Osteoblast (primary cell): ENCODE data around the gene CAPZB. TPM values are rescaled to one million over a fixed set of nuclear protein-coding genes. Genes with fewer than 3 reads are reported as not detected.

ENCODE experiments used
- DNase-seq: peaks from one replicate; pipeline ENCODE4 v3.0.0; 2011; ENCODE audit warnings: low spot score, mixed read lengths; ENCODE audit not compliant: insufficient read length; ENCODE audit errors: missing footprints
- H2AFZ ChIP-seq: 2 replicates; pipeline ENCODE4 v1.6.0; 2011; ENCODE audit warnings: mild to moderate bottlenecking, low read length
- H3K27ac ChIP-seq: 2 replicates; pipeline ENCODE4 v1.5.1; 2011; ENCODE audit warnings: mild to moderate bottlenecking, low read depth, low read length, moderate library complexity
- H3K27me3 ChIP-seq: 2 replicates; pipeline ENCODE4 v1.6.0; 2012; ENCODE audit warnings: mild to moderate bottlenecking, control low read depth, inconsistent platforms, low read length, moderate library complexity; ENCODE audit not compliant: insufficient read depth
- H3K36me3 ChIP-seq: 2 replicates; pipeline ENCODE4 v1.5.1; 2011; ENCODE audit warnings: mild to moderate bottlenecking, low read length, control low read depth, moderate library complexity; ENCODE audit not compliant: insufficient read depth
- H3K4me1 ChIP-seq: 2 replicates; pipeline ENCODE4 v1.5.1; 2011; ENCODE audit warnings: mild to moderate bottlenecking, low read length, control low read depth, moderate library complexity; ENCODE audit not compliant: insufficient read depth
- H3K4me2 ChIP-seq: 2 replicates; pipeline ENCODE4 v1.6.0; 2011; ENCODE audit warnings: mild to moderate bottlenecking, low read length; ENCODE audit not compliant: insufficient read depth
- H3K4me3 ChIP-seq: fragments of 200-600 bp; sonication (generic); 3 replicates; pipeline ENCODE4 v1.5.1; 2012; ENCODE audit warnings: mild to moderate bottlenecking, low read length, inconsistent platforms; ENCODE audit not compliant: insufficient read depth
- H3K79me2 ChIP-seq: 2 replicates; pipeline ENCODE4 v1.6.0; 2012; ENCODE audit warnings: mild to moderate bottlenecking, low read length, control low read depth, inconsistent platforms; ENCODE audit not compliant: insufficient read depth
- H3K9me3 ChIP-seq: 2 replicates; pipeline ENCODE4 v1.5.1; 2011; ENCODE audit warnings: low read depth, low read length, control low read depth
- H4K20me1 ChIP-seq: 2 replicates; pipeline ENCODE4 v1.6.0; 2012; ENCODE audit warnings: mild to moderate bottlenecking, low read length, control low read depth; ENCODE audit not compliant: insufficient read depth
- total RNA-seq: library from RNA; depleted of rRNA; stranded (reverse); fragments of >200 nt; gene quantifications from 2 replicates; pipeline ENCODE4 v1.2.3, GENCODE V29; 2012
- TF ChIP-seq, protein P1 (sequence below): IDR thresholded peaks from 2 replicates; pipeline ENCODE4 v1.5.1; 2011; ENCODE audit warnings: mild to moderate bottlenecking, low read depth, low read length, moderate library complexity; ENCODE audit errors: extremely low read depth

Gene CAPZB
- total RNA-seq, 1 donor, result 217 TPM

GRCh38 chr1:19367584-19368041, 117.7 kb downstream of the CAPZB start:
- Histone ChIP-seq H3K4me2 (no peak overlapping the region), H3K4me1 (peaks cover 4% of the 10 kb centered on the region), H3K36me3 (peaks cover 36% of the 10 kb centered on the region), H3K79me2 (peaks cover 87% of the 10 kb centered on the region), H3K9me3 (no peaks in the 10 kb centered on the region), H3K27me3 (no peaks in the 10 kb centered on the region), H4K20me1 (peaks cover 76% of the 10 kb centered on the region), H3K4me3 (no peak overlapping the region), H2AFZ (no peak overlapping the region), H3K27ac (peak overlapping the region; percentile 12)
- TF ChIP-seq, protein P1, sequence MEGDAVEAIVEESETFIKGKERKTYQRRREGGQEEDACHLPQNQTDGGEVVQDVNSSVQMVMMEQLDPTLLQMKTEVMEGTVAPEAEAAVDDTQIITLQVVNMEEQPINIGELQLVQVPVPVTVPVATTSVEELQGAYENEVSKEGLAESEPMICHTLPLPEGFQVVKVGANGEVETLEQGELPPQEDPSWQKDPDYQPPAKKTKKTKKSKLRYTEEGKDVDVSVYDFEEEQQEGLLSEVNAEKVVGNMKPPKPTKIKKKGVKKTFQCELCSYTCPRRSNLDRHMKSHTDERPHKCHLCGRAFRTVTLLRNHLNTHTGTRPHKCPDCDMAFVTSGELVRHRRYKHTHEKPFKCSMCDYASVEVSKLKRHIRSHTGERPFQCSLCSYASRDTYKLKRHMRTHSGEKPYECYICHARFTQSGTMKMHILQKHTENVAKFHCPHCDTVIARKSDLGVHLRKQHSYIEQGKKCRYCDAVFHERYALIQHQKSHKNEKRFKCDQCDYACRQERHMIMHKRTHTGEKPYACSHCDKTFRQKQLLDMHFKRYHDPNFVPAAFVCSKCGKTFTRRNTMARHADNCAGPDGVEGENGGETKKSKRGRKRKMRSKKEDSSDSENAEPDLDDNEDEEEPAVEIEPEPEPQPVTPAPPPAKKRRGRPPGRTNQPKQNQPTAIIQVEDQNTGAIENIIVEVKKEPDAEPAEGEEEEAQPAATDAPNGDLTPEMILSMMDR, result no peak
- peak; percentile 73 for DNase-seq

DNA sequence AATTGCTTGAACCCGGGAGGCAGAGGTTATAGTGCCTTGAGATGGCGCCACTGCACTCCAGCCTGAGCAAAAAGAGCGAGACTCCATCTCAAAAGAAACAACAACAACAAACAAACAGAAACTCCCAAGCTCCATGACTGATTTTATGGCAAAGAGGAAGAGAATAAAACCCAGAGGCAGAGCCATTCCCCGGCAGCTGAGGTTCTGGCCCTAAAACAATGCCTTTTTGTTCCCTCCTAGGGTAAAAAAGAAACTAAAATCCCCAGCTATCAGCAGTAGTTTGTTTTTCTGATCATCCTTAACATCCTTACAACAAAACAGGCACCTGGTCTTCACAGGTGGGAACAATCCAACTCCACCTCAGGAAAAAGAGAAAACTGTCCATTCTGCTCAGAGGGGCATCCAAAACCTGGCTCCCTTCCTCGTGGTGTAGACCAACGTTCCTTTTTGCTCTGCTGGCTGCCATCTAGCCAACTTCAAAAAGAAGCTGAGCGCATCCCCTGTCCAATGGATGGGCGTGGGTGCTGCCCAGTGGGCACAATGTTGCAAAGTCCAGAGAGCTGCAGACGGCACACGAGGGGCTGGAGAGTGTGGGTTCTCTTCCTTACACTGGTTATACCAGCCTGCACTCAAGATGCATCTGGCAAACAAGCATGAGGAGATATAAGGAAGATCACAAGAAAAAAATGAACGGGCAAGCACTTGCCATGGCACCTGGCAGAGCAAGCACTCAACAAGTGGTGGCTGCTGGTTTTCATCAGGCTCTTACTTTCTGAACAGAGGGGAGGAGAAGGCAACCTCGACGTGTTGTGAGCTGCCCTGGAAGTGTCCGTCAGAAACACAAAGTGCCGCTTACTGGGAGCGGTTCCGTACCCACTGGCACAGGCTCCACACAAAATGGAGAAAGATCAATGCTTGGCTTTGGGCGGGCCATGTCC, 118.5 kb downstream of the CAPZB start:
- Histone ChIP-seq H3K79me2 (peaks cover 85% of the 10 kb centered on the region), H3K36me3 (peaks cover 30% of the 10 kb centered on the region), H3K4me2 (no peak overlapping the region), H4K20me1 (peaks cover 79% of the 10 kb centered on the region), H2AFZ (no peak overlapping the region), H3K9me3 (no peaks in the 10 kb centered on the region), H3K27ac (no peak overlapping the region), H3K4me3 (no peak overlapping the region), H3K27me3 (no peaks in the 10 kb centered on the region), H3K4me1 (peaks cover 4% of the 10 kb centered on the region)
- peak; percentile 65 for DNase-seq
- TF ChIP-seq, protein P1, result no peak

- H3K4me2 ChIP-seq, result no peak overlapping the region
- no peak overlapping the region for H3K27ac ChIP-seq
- no peak overlapping the region for H2AFZ ChIP-seq
- H3K4me3 ChIP-seq, result no peak overlapping the region
- DNase-seq, result no peak
- H3K79me2 ChIP-seq, result peaks cover 80% of the 10 kb centered on the region
- TF ChIP-seq, protein P1, result no peak
- H4K20me1 ChIP-seq, result peaks cover 77% of the 10 kb centered on the region
- H3K36me3 ChIP-seq, result peaks cover 18% of the 10 kb centered on the region
- peaks cover 4% of the 10 kb centered on the region for H3K4me1 ChIP-seq
- H3K9me3 ChIP-seq, result no peaks in the 10 kb centered on the region
- H3K27me3 ChIP-seq, result no peaks in the 10 kb centered on the region
Observed at GRCh38 chr1:19365721-19366120, 119.6 kb downstream of the CAPZB start.

DNA sequence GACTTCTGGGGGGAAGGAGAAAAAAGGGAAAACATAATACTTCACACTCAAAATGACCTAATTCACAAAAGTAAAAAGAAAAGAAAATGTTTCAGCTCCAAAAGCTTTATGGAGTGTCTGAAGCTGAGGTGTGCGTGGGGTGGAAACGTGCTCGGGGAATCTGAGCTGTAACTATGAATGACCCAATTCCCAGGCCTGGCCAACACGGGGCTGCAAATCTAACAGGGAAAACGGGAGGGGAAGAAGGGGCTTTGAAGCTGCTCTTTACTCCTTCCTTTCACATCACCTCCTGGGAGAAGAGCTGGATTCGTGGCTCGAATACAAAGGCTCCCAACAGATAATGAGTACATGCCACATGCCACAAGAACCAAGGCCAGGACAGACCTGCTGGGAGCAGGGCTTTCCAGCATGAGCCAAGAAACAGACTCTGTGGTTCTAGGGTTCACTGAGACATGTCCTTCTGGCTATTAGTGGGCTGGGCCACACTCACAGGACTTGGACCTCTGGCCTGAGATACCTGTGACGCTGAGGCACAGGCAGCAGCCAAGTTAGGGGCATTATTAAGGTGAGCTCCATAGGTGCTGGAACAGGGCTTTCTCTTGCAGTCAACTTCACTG, 121.7 kb downstream of the CAPZB start:
- H3K4me3 ChIP-seq, result no peak overlapping the region
- H3K4me2 ChIP-seq, result no peak overlapping the region
- no peaks in the 10 kb centered on the region for H3K27me3 ChIP-seq
- H3K9me3 ChIP-seq, result no peaks in the 10 kb centered on the region
- peaks cover 74% of the 10 kb centered on the region for H4K20me1 ChIP-seq
- H3K79me2 ChIP-seq, result peaks cover 79% of the 10 kb centered on the region
- peaks cover 14% of the 10 kb centered on the region for H3K36me3 ChIP-seq
- TF ChIP-seq, protein P1, result no peak
- H3K27ac ChIP-seq, result no peak overlapping the region
- H2AFZ ChIP-seq, result no peak overlapping the region
- peak; percentile 57 for DNase-seq
- peaks cover 4% of the 10 kb centered on the region for H3K4me1 ChIP-seq
